ENCODE data around the gene PIGN. TPM values are rescaled to one million over a fixed set of nuclear protein-coding genes. Genes with fewer than 3 reads are reported as not detected.
"Not testable (repeated sequence)": the region's sequence is repeated elsewhere in the genome, so short reads cannot be mapped to it uniquely, and the experiment has no call there.

The PIGN gene
- total RNA-seq, 2 donors from 2014 or later: 38.2 to 48.8 TPM

DNA sequence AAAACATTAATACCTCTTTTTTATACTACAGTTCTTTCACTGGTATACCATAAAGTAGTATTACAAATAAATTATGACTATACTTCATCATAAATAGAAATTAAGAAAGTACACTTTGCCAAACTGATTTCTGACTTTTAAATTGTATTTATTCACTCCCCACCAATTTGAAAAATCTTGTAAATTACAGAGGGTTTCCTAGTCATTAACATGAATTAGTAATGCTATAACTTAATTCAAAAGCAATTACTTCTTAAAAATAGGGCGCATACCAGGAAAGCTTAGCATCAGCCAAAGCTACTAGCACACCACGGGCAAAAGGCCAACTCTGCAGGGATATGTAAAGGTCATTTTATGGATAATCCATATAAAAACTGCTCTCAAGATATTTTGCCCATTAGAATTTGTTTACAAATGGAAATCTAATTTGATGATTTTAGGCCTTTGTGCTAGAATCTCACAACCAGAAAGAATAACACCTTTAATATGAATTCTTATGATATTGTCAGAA lies 142.3 kb downstream of the PIGN start:
- 92% methylated on average over 2 of the region's 2 CpGs; no CpG with 5 or more reads in 1 of the 2 experiments for WGBS, 2 experiments (ENCODE audit: insufficient coverage in 1 of 2, insufficient read length in 1 of 2)
- peaks cover 6% of the 10 kb centered on the region for H3K9me3 ChIP-seq (ENCODE audit: control insufficient read depth, low read length)
- H3K9ac ChIP-seq (ENCODE audit: extremely low read depth, low read length, poor library complexity, severe bottlenecking): no peak overlapping the region
- no peak overlapping the region for H3K4me3 ChIP-seq (ENCODE audit: low read length)
- TF ChIP-seq, protein P1, sequence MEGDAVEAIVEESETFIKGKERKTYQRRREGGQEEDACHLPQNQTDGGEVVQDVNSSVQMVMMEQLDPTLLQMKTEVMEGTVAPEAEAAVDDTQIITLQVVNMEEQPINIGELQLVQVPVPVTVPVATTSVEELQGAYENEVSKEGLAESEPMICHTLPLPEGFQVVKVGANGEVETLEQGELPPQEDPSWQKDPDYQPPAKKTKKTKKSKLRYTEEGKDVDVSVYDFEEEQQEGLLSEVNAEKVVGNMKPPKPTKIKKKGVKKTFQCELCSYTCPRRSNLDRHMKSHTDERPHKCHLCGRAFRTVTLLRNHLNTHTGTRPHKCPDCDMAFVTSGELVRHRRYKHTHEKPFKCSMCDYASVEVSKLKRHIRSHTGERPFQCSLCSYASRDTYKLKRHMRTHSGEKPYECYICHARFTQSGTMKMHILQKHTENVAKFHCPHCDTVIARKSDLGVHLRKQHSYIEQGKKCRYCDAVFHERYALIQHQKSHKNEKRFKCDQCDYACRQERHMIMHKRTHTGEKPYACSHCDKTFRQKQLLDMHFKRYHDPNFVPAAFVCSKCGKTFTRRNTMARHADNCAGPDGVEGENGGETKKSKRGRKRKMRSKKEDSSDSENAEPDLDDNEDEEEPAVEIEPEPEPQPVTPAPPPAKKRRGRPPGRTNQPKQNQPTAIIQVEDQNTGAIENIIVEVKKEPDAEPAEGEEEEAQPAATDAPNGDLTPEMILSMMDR (conservative IDR thresholded peaks at IDR 0.05): no peak
- peaks cover 9% of the 10 kb centered on the region for H3K36me3 Mint-ChIP-seq (ENCODE audit: low read depth)
- H3K9me3 Mint-ChIP-seq: peaks cover 5% of the 10 kb centered on the region
- no peak overlapping the region for H3K4me3 Mint-ChIP-seq
- H3K27ac Mint-ChIP-seq: no peak overlapping the region
- no peak overlapping the region for H3K27ac ChIP-seq (ENCODE audit: low read depth, low read length)
- DNase-seq: no peak
- H3K4me1 Mint-ChIP-seq: no peaks in the 10 kb centered on the region
- H3K4me1 ChIP-seq (ENCODE audit: control insufficient read depth, insufficient read depth, low read length): no peaks in the 10 kb centered on the region
- H3K36me3 ChIP-seq (ENCODE audit: control insufficient read depth, insufficient read depth, low read length): no peaks in the 10 kb centered on the region
- H3K27me3 ChIP-seq (ENCODE audit: control insufficient read depth, insufficient read depth, low read length, poor library complexity, severe bottlenecking): no peaks in the 10 kb centered on the region
- no peaks in the 10 kb centered on the region for H3K27me3 Mint-ChIP-seq (ENCODE audit: insufficient read depth)

DNA sequence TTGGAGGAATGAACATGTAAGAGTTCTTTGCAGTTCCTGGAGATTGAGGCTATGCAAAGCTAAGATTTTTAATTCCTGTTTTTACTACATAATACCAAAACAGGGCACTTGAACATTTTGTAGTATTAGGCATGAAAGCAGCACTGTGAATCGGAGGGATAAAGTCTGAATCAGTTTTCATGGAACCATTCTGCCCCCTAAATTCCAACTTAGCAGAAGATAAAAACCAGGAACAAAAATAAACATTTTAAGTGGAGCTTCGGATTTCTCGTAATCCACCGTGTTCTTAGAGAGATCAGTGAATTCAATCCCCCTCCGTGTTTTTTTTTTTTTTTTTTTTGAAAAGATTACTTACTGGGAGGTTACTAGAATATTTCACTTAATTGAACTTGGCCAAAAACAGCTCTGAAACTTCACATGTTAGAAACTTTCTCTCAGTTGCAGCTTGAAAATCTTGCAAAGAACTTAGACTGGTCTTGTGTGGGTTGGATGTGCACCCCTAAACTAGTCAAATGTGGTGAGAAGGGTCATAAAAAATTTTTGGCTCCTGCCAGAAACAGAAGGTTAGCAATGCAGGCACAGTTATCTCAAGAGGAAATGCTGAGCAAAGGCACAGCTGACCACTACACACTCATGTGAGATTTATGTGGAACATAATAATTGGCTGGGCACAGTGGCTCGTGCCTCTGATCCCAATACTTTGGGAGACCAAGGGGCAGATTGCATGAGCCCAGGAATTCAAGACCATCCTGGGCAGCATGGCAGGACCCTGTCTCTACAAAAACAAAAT lies 148.7 kb downstream of the PIGN start:
- H3K4me1 Mint-ChIP-seq: no peaks in the 10 kb centered on the region
- H3K27me3 Mint-ChIP-seq (ENCODE audit: insufficient read depth): no peaks in the 10 kb centered on the region
- 94 to 95% methylated on average over 5 to 6 of the region's 6 CpGs for whole genome bisulfite sequencing, 2 experiments (ENCODE audit: insufficient coverage in 1 of 2, insufficient read length in 1 of 2)

DNA sequence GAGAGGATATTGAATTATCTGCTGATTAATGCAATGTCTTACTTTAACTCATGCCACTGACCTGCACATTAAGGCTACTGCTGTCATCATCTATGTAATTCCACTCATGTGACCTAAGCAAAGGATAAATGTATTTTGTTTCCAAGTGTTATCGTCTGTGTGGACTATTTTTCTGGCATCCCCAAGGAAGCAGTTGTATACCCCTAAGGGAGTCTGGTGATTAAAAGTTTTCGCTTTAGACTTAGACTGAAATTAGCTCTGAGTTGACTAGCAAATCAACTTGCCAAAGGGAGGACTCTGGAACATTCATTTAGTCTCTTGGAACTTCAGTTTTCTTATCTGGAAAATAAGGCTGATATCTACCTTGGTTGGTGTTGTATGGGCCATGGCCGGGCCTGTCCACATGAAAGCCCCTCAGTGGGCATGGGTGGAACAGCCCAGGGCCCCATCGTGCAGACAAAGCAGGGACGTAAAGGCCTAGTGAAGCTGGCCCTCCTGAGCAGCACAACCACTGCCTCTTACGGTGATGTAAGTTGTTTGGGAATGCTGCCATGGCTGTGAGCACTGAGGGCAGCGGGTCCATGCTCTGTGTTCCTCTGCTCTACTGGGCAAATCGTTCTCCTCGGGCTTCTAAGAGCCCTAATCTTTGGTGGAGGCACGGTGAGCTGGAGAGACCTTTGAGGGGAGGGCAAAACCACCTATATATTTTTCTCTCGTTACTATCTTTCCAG lies 149.7 kb downstream of the PIGN start:
- Histone ChIP-seq H3K36me3 (ENCODE audit: control insufficient read depth, insufficient read depth, low read length) (no peaks in the 10 kb centered on the region), H3K27ac (ENCODE audit: low read depth, low read length) (no peak overlapping the region), H3K9me3 (ENCODE audit: control insufficient read depth, low read length) (no peaks in the 10 kb centered on the region), H3K27me3 (ENCODE audit: control insufficient read depth, insufficient read depth, low read length, poor library complexity, severe bottlenecking) (no peaks in the 10 kb centered on the region), H3K4me3 (ENCODE audit: low read length) (no peak overlapping the region), H3K9ac (ENCODE audit: extremely low read depth, low read length, poor library complexity, severe bottlenecking) (no peak overlapping the region), H3K4me1 (ENCODE audit: control insufficient read depth, insufficient read depth, low read length) (no peaks in the 10 kb centered on the region)
- Mint-ChIP-seq H3K27ac (no peak overlapping the region), H3K36me3 (ENCODE audit: low read depth) (peaks cover 4% of the 10 kb centered on the region), H3K4me3 (no peak overlapping the region), H3K27me3 (ENCODE audit: insufficient read depth) (no peaks in the 10 kb centered on the region), H3K9me3 (no peaks in the 10 kb centered on the region), H3K4me1 (no peaks in the 10 kb centered on the region)
- WGBS, 2 experiments (ENCODE audit: insufficient coverage in 1 of 2, insufficient read length in 1 of 2): 92 to 96% methylated on average over 6 to 11 of the region's 11 CpGs
- TF ChIP-seq, protein P1 (conservative IDR thresholded peaks at IDR 0.05): no peak
- no peak for DNase-seq

More for the DNA sequence above, 148.7 kb downstream of the PIGN start:
- Mint-ChIP-seq H3K4me3 (no peak overlapping the region), H3K36me3 (ENCODE audit: low read depth) (peaks cover 4% of the 10 kb centered on the region), H3K27ac (no peak overlapping the region), H3K9me3 (no peaks in the 10 kb centered on the region)
- TF ChIP-seq, protein P1 (conservative IDR thresholded peaks at IDR 0.05): no peak
- Histone ChIP-seq H3K36me3 (ENCODE audit: control insufficient read depth, insufficient read depth, low read length) (no peaks in the 10 kb centered on the region), H3K9ac (ENCODE audit: extremely low read depth, low read length, poor library complexity, severe bottlenecking) (no peak overlapping the region), H3K9me3 (ENCODE audit: control insufficient read depth, low read length) (no peaks in the 10 kb centered on the region), H3K4me3 (ENCODE audit: low read length) (no peak overlapping the region), H3K27ac (ENCODE audit: low read depth, low read length) (no peak overlapping the region), H3K27me3 (ENCODE audit: control insufficient read depth, insufficient read depth, low read length, poor library complexity, severe bottlenecking) (no peaks in the 10 kb centered on the region), H3K4me1 (ENCODE audit: control insufficient read depth, insufficient read depth, low read length) (no peaks in the 10 kb centered on the region)
- no peak for DNase-seq

DNA sequence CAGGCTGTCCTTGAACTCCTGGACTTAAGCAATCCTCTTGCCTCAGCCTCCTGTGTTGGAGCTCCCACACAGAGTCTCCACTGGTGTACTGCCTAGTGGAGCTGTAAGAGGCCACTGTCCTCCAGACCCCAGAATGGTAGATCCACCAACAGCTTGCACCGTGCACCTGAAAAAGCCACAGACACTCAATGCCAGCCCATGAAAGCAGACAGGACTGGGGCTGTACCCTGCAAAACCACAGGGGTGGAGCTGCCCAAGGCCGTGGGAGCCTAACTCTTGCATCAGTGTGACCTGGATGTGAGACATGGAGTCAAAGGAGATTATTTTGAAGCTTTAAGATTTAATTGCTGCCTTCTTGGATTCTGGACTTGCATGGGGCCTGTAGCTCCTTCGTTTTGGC lies 152.6 kb downstream of the PIGN start:
- not testable (repeated sequence) for H3K4me3 ChIP-seq (ENCODE audit: low read length); DNase-seq; H3K9me3 ChIP-seq (ENCODE audit: control insufficient read depth, low read length); H3K4me3 Mint-ChIP-seq; H3K36me3 ChIP-seq (ENCODE audit: control insufficient read depth, insufficient read depth, low read length); H3K4me1 Mint-ChIP-seq; H3K9ac ChIP-seq (ENCODE audit: extremely low read depth, low read length, poor library complexity, severe bottlenecking); H3K36me3 Mint-ChIP-seq (ENCODE audit: low read depth); H3K27me3 Mint-ChIP-seq (ENCODE audit: insufficient read depth); H3K4me1 ChIP-seq (ENCODE audit: control insufficient read depth, insufficient read depth, low read length); H3K27me3 ChIP-seq (ENCODE audit: control insufficient read depth, insufficient read depth, low read length, poor library complexity, severe bottlenecking); H3K27ac ChIP-seq (ENCODE audit: low read depth, low read length); H3K9me3 Mint-ChIP-seq; H3K27ac Mint-ChIP-seq
- 82 to 83% methylated on average over 2 to 3 of the region's 3 CpGs for WGBS, 2 experiments (ENCODE audit: insufficient coverage in 1 of 2, insufficient read length in 1 of 2)

All from endodermal cell (in vitro differentiated cells).